OCI-LY7 (cell line): ENCODE measurements around the gene WFDC13.

ENCODE experiments used
- CTCF ChIP-seq: fragments of 200-600 bp; sonication (generic); conservative IDR thresholded peaks from 2 replicates; pipeline ENCODE4 v1.5.1; 2014; ENCODE audit warnings: mild to moderate bottlenecking, antibody characterized with exemption, low read length, moderate library complexity, mixed read lengths
- EZH2phosphoT487 ChIP-seq: fragments of 200-600 bp; sonication (generic); IDR thresholded peaks from 2 replicates; pipeline ENCODE4 v1.6.1; 2018; ENCODE audit warnings: low read depth, borderline replicate concordance, mild to moderate bottlenecking, mixed run types, antibody characterized with exemption, low read length, moderate library complexity, mixed read lengths

- no peak for TF ChIP-seq CTCF
- TF ChIP-seq EZH2phosphoT487: no peak
These were observed 33.7 kb downstream of the WFDC13 start for GRCh38 chr20:45735552-45735951.
